ENCODE results near the gene TCP11L1. TPM values are rescaled to one million over a fixed set of nuclear protein-coding genes. Genes with fewer than 3 reads are reported as not detected.
A peak's percentile ranks its signal among the peaks of the same experiment; 100 is the strongest.
"Not testable (repeated sequence)": the region's sequence is repeated elsewhere in the genome, so short reads cannot be mapped to it uniquely, and the experiment has no call there.

TCP11L1 gene
- total and polyA plus RNA-seq, 2 donors (not counting 3 experiments of a cell fraction or from before 2014, with no cell fraction given) = 12.1 to 18.1 TPM

DNA sequence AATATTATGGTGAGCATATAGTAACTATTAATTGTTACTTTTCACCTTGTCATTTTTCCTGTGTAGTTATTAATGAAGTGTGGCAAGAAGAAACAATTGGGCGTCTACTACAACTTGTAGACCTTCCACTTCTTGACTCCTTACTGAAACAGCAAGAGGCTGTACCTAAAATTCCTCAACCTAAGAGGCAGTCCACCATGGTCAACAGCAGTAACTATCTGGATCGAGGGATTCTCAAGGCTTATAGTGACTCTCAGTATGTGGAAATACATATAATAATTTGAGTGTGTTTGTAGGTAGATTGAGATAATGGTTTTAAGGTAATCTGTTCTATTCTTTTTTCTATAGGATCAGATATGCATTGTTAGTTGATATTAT is 10.8 kb upstream of the TCP11L1 start:
- no peak overlapping the region for H3K4me3 ChIP-seq (replicated peaks in 1 of 3; ENCODE audit: insufficient read depth in 1 of 3, low read depth in 1 of 3, low read length in 3 of 3)
- H3K27me3 ChIP-seq (ENCODE audit: control insufficient read depth in 2 of 2, insufficient read depth in 2 of 2, low read length in 2 of 2) = peaks cover 3 to 15% of the 10 kb centered on the region in 2 experiments
- CTCF ChIA-PET = interaction anchor here (1.3 kb wide), 1 partner anchor 8 kb away, joined by 4 read pairs; no protein-coding TSS in a partner anchor
- H3K9me1 ChIP-seq (replicated peaks; ENCODE audit: control insufficient read depth, extremely low read depth, insufficient read depth, low read length) = no peaks in the 10 kb centered on the region
- no peak overlapping the region for H3K9ac ChIP-seq (replicated peaks; ENCODE audit: extremely low read depth, insufficient read depth, low read length)
- H4K20me1 ChIP-seq (replicated peaks; ENCODE audit: control insufficient read depth, extremely low read depth, insufficient read depth, low read length) = no peaks in the 10 kb centered on the region
- dilution Hi-C loops (cut with MboI; ENCODE audit: extremely low pct_ligation_motif_present, low sequenced_read_pairs) (no loop called here), intact Hi-C loops (cut with micrococcal nuclease) (no loop called here)
- TF ChIP-seq, protein P1, sequence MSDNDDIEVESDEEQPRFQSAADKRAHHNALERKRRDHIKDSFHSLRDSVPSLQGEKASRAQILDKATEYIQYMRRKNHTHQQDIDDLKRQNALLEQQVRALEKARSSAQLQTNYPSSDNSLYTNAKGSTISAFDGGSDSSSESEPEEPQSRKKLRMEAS (IDR thresholded peaks at IDR 0.05; ENCODE audit: insufficient read depth, insufficient read length) = no peak
- TF ChIP-seq POLR2A (IDR thresholded peaks at IDR 0.05; ENCODE audit: low read depth, low read length) = no peak
- TF ChIP-seq EZH2 (IDR thresholded peaks at IDR 0.05; ENCODE audit: borderline replicate concordance, low read depth, low read length, severe bottlenecking) = no peak
- TF ChIP-seq POLR2AphosphoS5 (IDR thresholded peaks at IDR 0.05; ENCODE audit: insufficient read depth, low read depth, low read length) = no peak
- no peak for TF ChIP-seq MYC (IDR thresholded peaks at IDR 0.05; ENCODE audit: low read depth, low read length)
- TF ChIP-seq, protein P2, sequence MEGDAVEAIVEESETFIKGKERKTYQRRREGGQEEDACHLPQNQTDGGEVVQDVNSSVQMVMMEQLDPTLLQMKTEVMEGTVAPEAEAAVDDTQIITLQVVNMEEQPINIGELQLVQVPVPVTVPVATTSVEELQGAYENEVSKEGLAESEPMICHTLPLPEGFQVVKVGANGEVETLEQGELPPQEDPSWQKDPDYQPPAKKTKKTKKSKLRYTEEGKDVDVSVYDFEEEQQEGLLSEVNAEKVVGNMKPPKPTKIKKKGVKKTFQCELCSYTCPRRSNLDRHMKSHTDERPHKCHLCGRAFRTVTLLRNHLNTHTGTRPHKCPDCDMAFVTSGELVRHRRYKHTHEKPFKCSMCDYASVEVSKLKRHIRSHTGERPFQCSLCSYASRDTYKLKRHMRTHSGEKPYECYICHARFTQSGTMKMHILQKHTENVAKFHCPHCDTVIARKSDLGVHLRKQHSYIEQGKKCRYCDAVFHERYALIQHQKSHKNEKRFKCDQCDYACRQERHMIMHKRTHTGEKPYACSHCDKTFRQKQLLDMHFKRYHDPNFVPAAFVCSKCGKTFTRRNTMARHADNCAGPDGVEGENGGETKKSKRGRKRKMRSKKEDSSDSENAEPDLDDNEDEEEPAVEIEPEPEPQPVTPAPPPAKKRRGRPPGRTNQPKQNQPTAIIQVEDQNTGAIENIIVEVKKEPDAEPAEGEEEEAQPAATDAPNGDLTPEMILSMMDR (IDR thresholded peaks at IDR 0.05; ENCODE audit: extremely low read depth in 1 of 2, insufficient read depth in 1 of 2, low read depth in 1 of 2, low read length in 2 of 2) = no peak
- no peaks in the 10 kb centered on the region for H3K9me3 ChIP-seq (replicated peaks; ENCODE audit: control insufficient read depth, insufficient read depth, low read length)
- no peaks in the 10 kb centered on the region for H3K79me2 ChIP-seq (ENCODE audit: control insufficient read depth, insufficient read depth, low read length)
- H3K27ac ChIP-seq (ENCODE audit: insufficient read depth, low read depth, low read length) = no peak overlapping the region
- DNase-seq (ENCODE audit: low read depth, low spot score) (no peak), FAIRE-seq (peak; percentile 26)
- no peaks in the 10 kb centered on the region for H3K4me1 ChIP-seq (ENCODE audit: control insufficient read depth, extremely low read depth, insufficient read depth, low read length)
- POLR2A ChIA-PET = no interaction called here
- no peaks in the 10 kb centered on the region for H3K36me3 ChIP-seq (ENCODE audit: control insufficient read depth in 2 of 2, extremely low read depth in 1 of 2, insufficient read depth in 2 of 2, low read length in 2 of 2)
- BruUV-seq (replicated peaks) = no TSS peak
- no peak overlapping the region for H3K4me2 ChIP-seq (ENCODE audit: insufficient read depth, low read length)
- H2AFZ ChIP-seq (ENCODE audit: low read depth, low read length) = no peak overlapping the region

- CTCF ChIA-PET = interaction anchor here (1.0 to 1.3 kb wide), 2 partner anchors 9 to 21 kb away, joined by 3 to 4 read pairs; no protein-coding TSS in a partner anchor
- FAIRE-seq; H3K27ac ChIP-seq (ENCODE audit: insufficient read depth, low read depth, low read length); H4K20me1 ChIP-seq (replicated peaks; ENCODE audit: control insufficient read depth, extremely low read depth, insufficient read depth, low read length); H3K79me2 ChIP-seq (ENCODE audit: control insufficient read depth, insufficient read depth, low read length); H2AFZ ChIP-seq (ENCODE audit: low read depth, low read length); H3K36me3 ChIP-seq (ENCODE audit: control insufficient read depth in 2 of 2, extremely low read depth in 1 of 2, insufficient read depth in 2 of 2, low read length in 2 of 2); dilution Hi-C loops (cut with MboI; ENCODE audit: extremely low pct_ligation_motif_present, low sequenced_read_pairs); H3K9me3 ChIP-seq (replicated peaks; ENCODE audit: control insufficient read depth, insufficient read depth, low read length); H3K4me3 ChIP-seq (replicated peaks in 1 of 3; ENCODE audit: insufficient read depth in 1 of 3, low read depth in 1 of 3, low read length in 3 of 3); POLR2A ChIA-PET; H3K4me1 ChIP-seq (ENCODE audit: control insufficient read depth, extremely low read depth, insufficient read depth, low read length); BruUV-seq (replicated peaks); H3K9ac ChIP-seq (replicated peaks; ENCODE audit: extremely low read depth, insufficient read depth, low read length); intact Hi-C loops (cut with micrococcal nuclease); H3K9me1 ChIP-seq (replicated peaks; ENCODE audit: control insufficient read depth, extremely low read depth, insufficient read depth, low read length); DNase-seq (ENCODE audit: low read depth, low spot score); H3K4me2 ChIP-seq (ENCODE audit: insufficient read depth, low read length): not testable (repeated sequence)
- peaks cover 3 to 15% of the 10 kb centered on the region in 2 experiments for H3K27me3 ChIP-seq (ENCODE audit: control insufficient read depth in 2 of 2, insufficient read depth in 2 of 2, low read length in 2 of 2)
These were observed 10.2 kb upstream of the TCP11L1 start for GRCh38 chr11:33029218-33029617.

Measured in endothelial cell of umbilical vein (primary cell).